Measurements from ENCODE around the gene SDK1. TPM values are rescaled to one million over a fixed set of nuclear protein-coding genes. Genes with fewer than 3 reads are reported as not detected.

Gene SDK1
- total and polyA plus RNA-seq, 2 donors (not counting 3 experiments of a cell fraction or from before 2014, with no cell fraction given): 1.6 to 3.9 TPM

DNA sequence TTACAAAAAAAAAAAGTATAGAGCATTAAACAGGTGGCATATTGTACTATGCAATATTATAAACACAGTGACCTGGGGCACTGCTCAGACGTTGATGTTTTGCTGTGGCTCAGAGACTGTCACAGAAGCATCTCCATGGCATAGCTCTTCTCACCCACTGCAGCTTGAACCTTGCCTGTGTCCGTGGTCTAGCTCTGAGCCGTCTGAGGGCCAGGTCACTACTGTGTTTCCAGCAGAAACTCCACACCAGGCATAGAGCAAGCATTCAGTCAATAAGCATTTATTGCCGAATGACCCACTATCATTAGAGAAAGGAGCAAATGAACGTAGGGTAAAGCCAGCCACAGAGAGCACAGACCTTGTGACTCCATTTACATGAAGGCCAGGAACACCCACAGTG lies 937.8 kb downstream of the SDK1 start:
- no peaks in the 10 kb centered on the region for H4K20me1 ChIP-seq (replicated peaks; ENCODE audit: control insufficient read depth, extremely low read depth, insufficient read depth, low read length)
- POLR2A ChIA-PET: no interaction called here
- DNase-seq (ENCODE audit: low read depth, low spot score) (no peak), FAIRE-seq (no peak)
- H3K9me1 ChIP-seq (replicated peaks; ENCODE audit: control insufficient read depth, extremely low read depth, insufficient read depth, low read length): no peaks in the 10 kb centered on the region
- H3K4me1 ChIP-seq (ENCODE audit: control insufficient read depth, extremely low read depth, insufficient read depth, low read length): no peaks in the 10 kb centered on the region
- intact Hi-C loops (cut with micrococcal nuclease): no loop called here
- BruUV-seq (replicated peaks): no TSS peak
- dilution Hi-C loops (cut with MboI; ENCODE audit: extremely low pct_ligation_motif_present, low sequenced_read_pairs): no loop called here
- H3K9me3 ChIP-seq (replicated peaks; ENCODE audit: control insufficient read depth, insufficient read depth, low read length): no peaks in the 10 kb centered on the region
- CTCF ChIA-PET: no interaction called here
- no peak overlapping the region for H3K4me3 ChIP-seq (replicated peaks in 1 of 3; ENCODE audit: insufficient read depth in 1 of 3, low read depth in 1 of 3, low read length in 3 of 3)
- H2AFZ ChIP-seq (ENCODE audit: low read depth, low read length): no peak overlapping the region
- no peak overlapping the region for H3K4me2 ChIP-seq (ENCODE audit: insufficient read depth, low read length)
- no peak overlapping the region for H3K9ac ChIP-seq (replicated peaks; ENCODE audit: extremely low read depth, insufficient read depth, low read length)
- no peaks in the 10 kb centered on the region for H3K27me3 ChIP-seq (ENCODE audit: control insufficient read depth in 2 of 2, insufficient read depth in 2 of 2, low read length in 2 of 2)
- TF ChIP-seq, protein P1, sequence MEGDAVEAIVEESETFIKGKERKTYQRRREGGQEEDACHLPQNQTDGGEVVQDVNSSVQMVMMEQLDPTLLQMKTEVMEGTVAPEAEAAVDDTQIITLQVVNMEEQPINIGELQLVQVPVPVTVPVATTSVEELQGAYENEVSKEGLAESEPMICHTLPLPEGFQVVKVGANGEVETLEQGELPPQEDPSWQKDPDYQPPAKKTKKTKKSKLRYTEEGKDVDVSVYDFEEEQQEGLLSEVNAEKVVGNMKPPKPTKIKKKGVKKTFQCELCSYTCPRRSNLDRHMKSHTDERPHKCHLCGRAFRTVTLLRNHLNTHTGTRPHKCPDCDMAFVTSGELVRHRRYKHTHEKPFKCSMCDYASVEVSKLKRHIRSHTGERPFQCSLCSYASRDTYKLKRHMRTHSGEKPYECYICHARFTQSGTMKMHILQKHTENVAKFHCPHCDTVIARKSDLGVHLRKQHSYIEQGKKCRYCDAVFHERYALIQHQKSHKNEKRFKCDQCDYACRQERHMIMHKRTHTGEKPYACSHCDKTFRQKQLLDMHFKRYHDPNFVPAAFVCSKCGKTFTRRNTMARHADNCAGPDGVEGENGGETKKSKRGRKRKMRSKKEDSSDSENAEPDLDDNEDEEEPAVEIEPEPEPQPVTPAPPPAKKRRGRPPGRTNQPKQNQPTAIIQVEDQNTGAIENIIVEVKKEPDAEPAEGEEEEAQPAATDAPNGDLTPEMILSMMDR (IDR thresholded peaks at IDR 0.05; ENCODE audit: extremely low read depth in 1 of 2, insufficient read depth in 1 of 2, low read depth in 1 of 2, low read length in 2 of 2): no peak
- TF ChIP-seq MYC (IDR thresholded peaks at IDR 0.05; ENCODE audit: low read depth, low read length) (no peak), GATA2 (IDR thresholded peaks at IDR 0.05; ENCODE audit: insufficient read depth, insufficient read length, low read depth, low read length) (no peak)
- no peaks in the 10 kb centered on the region for H3K79me2 ChIP-seq (ENCODE audit: control insufficient read depth, insufficient read depth, low read length)
- no peak overlapping the region for H3K27ac ChIP-seq (ENCODE audit: insufficient read depth, low read depth, low read length)
- no peaks in the 10 kb centered on the region for H3K36me3 ChIP-seq (ENCODE audit: control insufficient read depth in 2 of 2, extremely low read depth in 1 of 2, insufficient read depth in 2 of 2, low read length in 2 of 2)

DNA sequence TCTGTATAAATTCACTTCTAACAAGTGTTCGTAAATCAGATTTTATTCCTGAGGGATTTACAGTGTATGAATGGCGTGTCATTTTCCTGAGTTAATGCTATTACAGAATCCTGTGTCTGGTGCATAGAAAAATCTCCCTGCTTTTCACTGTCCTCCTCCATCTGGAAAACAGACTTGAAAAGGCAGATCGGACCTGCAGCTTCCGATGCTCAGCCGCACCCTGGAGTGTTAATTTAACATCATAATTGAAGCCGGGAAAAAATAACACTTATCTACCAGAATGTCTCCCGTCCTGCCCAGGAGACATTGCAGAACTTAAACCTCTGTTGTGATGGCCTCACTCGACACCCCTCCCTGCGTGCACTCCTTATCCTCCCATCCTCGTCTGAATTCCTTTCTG lies 939.0 kb downstream of the SDK1 start:
- no peaks in the 10 kb centered on the region for H3K36me3 ChIP-seq (ENCODE audit: control insufficient read depth in 2 of 2, extremely low read depth in 1 of 2, insufficient read depth in 2 of 2, low read length in 2 of 2)
- no peak overlapping the region for H2AFZ ChIP-seq (ENCODE audit: low read depth, low read length)
- BruUV-seq (replicated peaks): no TSS peak
- dilution Hi-C loops (cut with MboI; ENCODE audit: extremely low pct_ligation_motif_present, low sequenced_read_pairs): no loop called here
- H3K79me2 ChIP-seq (ENCODE audit: control insufficient read depth, insufficient read depth, low read length): no peaks in the 10 kb centered on the region
- TF ChIP-seq, protein P1 (IDR thresholded peaks at IDR 0.05; ENCODE audit: extremely low read depth in 1 of 2, insufficient read depth in 1 of 2, low read depth in 1 of 2, low read length in 2 of 2): no peak
- TF ChIP-seq POLR2AphosphoS5 (IDR thresholded peaks at IDR 0.05; ENCODE audit: insufficient read depth, low read depth, low read length) (no peak), POLR2A (IDR thresholded peaks at IDR 0.05; ENCODE audit: low read depth, low read length) (no peak), FOS (IDR thresholded peaks at IDR 0.05; ENCODE audit: borderline replicate concordance, insufficient read depth, low read length) (no peak), JUN (IDR thresholded peaks at IDR 0.05; ENCODE audit: borderline replicate concordance, insufficient read depth, insufficient read length, low read depth) (no peak), MYC (IDR thresholded peaks at IDR 0.05; ENCODE audit: low read depth, low read length) (no peak), EZH2 (IDR thresholded peaks at IDR 0.05; ENCODE audit: borderline replicate concordance, low read depth, low read length, severe bottlenecking) (no peak), GATA2 (IDR thresholded peaks at IDR 0.05; ENCODE audit: insufficient read depth, insufficient read length, low read depth, low read length) (no peak)
- TF ChIP-seq, protein P2, sequence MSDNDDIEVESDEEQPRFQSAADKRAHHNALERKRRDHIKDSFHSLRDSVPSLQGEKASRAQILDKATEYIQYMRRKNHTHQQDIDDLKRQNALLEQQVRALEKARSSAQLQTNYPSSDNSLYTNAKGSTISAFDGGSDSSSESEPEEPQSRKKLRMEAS (IDR thresholded peaks at IDR 0.05; ENCODE audit: insufficient read depth, insufficient read length): no peak
- H3K9me1 ChIP-seq (replicated peaks; ENCODE audit: control insufficient read depth, extremely low read depth, insufficient read depth, low read length): no peaks in the 10 kb centered on the region
- no peaks in the 10 kb centered on the region for H3K9me3 ChIP-seq (replicated peaks; ENCODE audit: control insufficient read depth, insufficient read depth, low read length)
- no peaks in the 10 kb centered on the region for H3K4me1 ChIP-seq (ENCODE audit: control insufficient read depth, extremely low read depth, insufficient read depth, low read length)
- no peak overlapping the region for H3K4me3 ChIP-seq (replicated peaks in 1 of 3; ENCODE audit: insufficient read depth in 1 of 3, low read depth in 1 of 3, low read length in 3 of 3)
- H3K4me2 ChIP-seq (ENCODE audit: insufficient read depth, low read length): no peak overlapping the region
- H3K27me3 ChIP-seq (ENCODE audit: control insufficient read depth in 2 of 2, insufficient read depth in 2 of 2, low read length in 2 of 2): no peaks in the 10 kb centered on the region
- no peak overlapping the region for H3K9ac ChIP-seq (replicated peaks; ENCODE audit: extremely low read depth, insufficient read depth, low read length)
- H4K20me1 ChIP-seq (replicated peaks; ENCODE audit: control insufficient read depth, extremely low read depth, insufficient read depth, low read length): no peaks in the 10 kb centered on the region
- H3K27ac ChIP-seq (ENCODE audit: insufficient read depth, low read depth, low read length): no peak overlapping the region
- CTCF ChIA-PET: no interaction called here
- DNase-seq (ENCODE audit: low read depth, low spot score): no peak
- POLR2A ChIA-PET: no interaction called here
- intact Hi-C loops (cut with micrococcal nuclease): no loop called here
- no peak for FAIRE-seq

Data from endothelial cell of umbilical vein (primary cell).